ENCODE measurements around the gene NCK2. TPM values are rescaled to one million over a fixed set of nuclear protein-coding genes. Genes with fewer than 3 reads are reported as not detected.

The NCK2 gene
- total and polyA plus RNA-seq, 2 donors from 2014 or later = 22.8 to 52.9 TPM

- no peak overlapping the region for H3K9ac ChIP-seq (ENCODE audit: low read length in 3 of 3)
- DNase-seq = no peak
- intact Hi-C loops (cut with DNase I) = no loop called here
- H3K36me3 ChIP-seq (ENCODE audit: control insufficient read depth in 2 of 3, insufficient read depth in 3 of 3, low read length in 3 of 3) = no peaks in the 10 kb centered on the region
- H3K27ac ChIP-seq (ENCODE audit: low read depth in 2 of 2, low read length in 2 of 2) = no peak overlapping the region
- H3K9me3 ChIP-seq (ENCODE audit: control insufficient read depth in 2 of 3, insufficient read depth in 1 of 3, low read length in 3 of 3) = no peaks in the 10 kb centered on the region
- H3K4me1 ChIP-seq (ENCODE audit: control insufficient read depth in 2 of 3, insufficient read depth in 2 of 3, low read depth in 1 of 3, low read length in 3 of 3) = peaks cover 0 to 20% (median 5%) of the 10 kb centered on the region in 3 donors
- no peak overlapping the region for H3K4me3 ChIP-seq (ENCODE audit: low read length in 3 of 3)
- TF ChIP-seq CTCF (IDR thresholded peaks at IDR 0.05; ENCODE audit: borderline replicate concordance, extremely low read depth, insufficient read depth) = no peak
- H3K27me3 ChIP-seq (ENCODE audit: control insufficient read depth, insufficient read depth, low read length) = no peaks in the 10 kb centered on the region
- FAIRE-seq = no peak
Observed at GRCh38 chr2:105796791-105797190, 52.1 kb downstream of the NCK2 start.

GRCh38 chr2:105797298-105797819 lies 52.6 kb downstream of the NCK2 start:
- H3K27me3 ChIP-seq (ENCODE audit: control insufficient read depth, insufficient read depth, low read length) = no peaks in the 10 kb centered on the region
- H3K36me3 ChIP-seq (ENCODE audit: control insufficient read depth in 2 of 3, insufficient read depth in 3 of 3, low read length in 3 of 3) = no peaks in the 10 kb centered on the region
- H3K9me3 ChIP-seq (ENCODE audit: control insufficient read depth in 2 of 3, insufficient read depth in 1 of 3, low read length in 3 of 3) = no peaks in the 10 kb centered on the region
- H3K4me3 ChIP-seq (ENCODE audit: low read length in 3 of 3) = no peak overlapping the region
- peaks cover 0 to 22% (median 5%) of the 10 kb centered on the region in 3 donors for H3K4me1 ChIP-seq (ENCODE audit: control insufficient read depth in 2 of 3, insufficient read depth in 2 of 3, low read depth in 1 of 3, low read length in 3 of 3)
- no peak overlapping the region for H3K9ac ChIP-seq (ENCODE audit: low read length in 3 of 3)
- FAIRE-seq (no peak), DNase-seq (no peak)
- intact Hi-C loops (cut with DNase I) = no loop called here
- H3K27ac ChIP-seq (ENCODE audit: low read depth in 2 of 2, low read length in 2 of 2) = no peak overlapping the region
- TF ChIP-seq CTCF (IDR thresholded peaks at IDR 0.05; ENCODE audit: borderline replicate concordance, extremely low read depth, insufficient read depth) = no peak

GRCh38 chr2:105798595-105798994 lies 53.9 kb downstream of the NCK2 start:
- intact Hi-C loops (cut with DNase I) = no loop called here
- FAIRE-seq = no peak
- H3K4me3 ChIP-seq (ENCODE audit: low read length in 3 of 3) = no peak overlapping the region
- DNase-seq = no peak
- H3K9me3 ChIP-seq (ENCODE audit: control insufficient read depth in 2 of 3, insufficient read depth in 1 of 3, low read length in 3 of 3) = no peaks in the 10 kb centered on the region
- no peak overlapping the region for H3K27ac ChIP-seq (ENCODE audit: low read depth in 2 of 2, low read length in 2 of 2)
- no peaks in the 10 kb centered on the region for H3K27me3 ChIP-seq (ENCODE audit: control insufficient read depth, insufficient read depth, low read length)
- H3K4me1 ChIP-seq (ENCODE audit: control insufficient read depth in 2 of 3, insufficient read depth in 2 of 3, low read depth in 1 of 3, low read length in 3 of 3) = peaks cover 0 to 18% (median 5%) of the 10 kb centered on the region in 3 donors
- TF ChIP-seq CTCF (IDR thresholded peaks at IDR 0.05; ENCODE audit: borderline replicate concordance, extremely low read depth, insufficient read depth) = no peak
- no peak overlapping the region for H3K9ac ChIP-seq (ENCODE audit: low read length in 3 of 3)
- H3K36me3 ChIP-seq (ENCODE audit: control insufficient read depth in 2 of 3, insufficient read depth in 3 of 3, low read length in 3 of 3) = no peaks in the 10 kb centered on the region

All from kidney (tissue), 14 donors.